Activated CD4-positive, alpha-beta memory T cell treated with anti-CD3 and anti-CD28 coated beads, Interleukin-2, amount 10 ng/mL, durations not matched to agents 7 days and 5 days (primary cell): ENCODE results near the gene FHDC1. TPM values are rescaled to one million over a fixed set of nuclear protein-coding genes. Genes with fewer than 3 reads are reported as not detected.
"Not testable (repeated sequence)": the region's sequence is repeated elsewhere in the genome, so short reads cannot be mapped to it uniquely, and the experiment has no call there.

Source experiments
- CTCF ChIA-PET: fragments of 350-600 bp; sonication (Branson Sonifier 250); formaldehyde crosslinking; loops from one replicate; lab custom pipeline; 2021; ENCODE audit warnings: antibody characterized with exemption, inconsistent platforms; lab: Charles Lee
- POLR2A ChIA-PET: fragments of 350-600 bp; sonication (Branson Sonifier 250); formaldehyde crosslinking; loops from one replicate; lab custom pipeline; 2021; ENCODE audit warnings: antibody characterized with exemption; lab: Charles Lee
- DNase-seq: peaks from one replicate; pipeline ENCODE4 v3.0.0-alpha.2; 2020
- H3K27ac Mint-ChIP-seq: one replicate; pipeline ENCODE4 v1.8.0; 2021; ENCODE audit warnings: mild to moderate bottlenecking, mixed read lengths
- H3K27me3 Mint-ChIP-seq: one replicate; pipeline ENCODE4 v1.8.0; 2021; ENCODE audit warnings: mixed read lengths
- H3K36me3 Mint-ChIP-seq: one replicate; pipeline ENCODE4 v1.8.0; 2021; ENCODE audit warnings: low read depth, mixed read lengths
- H3K4me1 Mint-ChIP-seq: one replicate; pipeline ENCODE4 v1.8.0; 2021; ENCODE audit warnings: mixed read lengths
- H3K4me3 Mint-ChIP-seq: one replicate; pipeline ENCODE4 v1.8.0; 2021; ENCODE audit warnings: mild to moderate bottlenecking, mixed read lengths
- H3K9me3 Mint-ChIP-seq: one replicate; pipeline ENCODE4 v1.8.0; 2021; ENCODE audit warnings: mixed read lengths
- total RNA-seq, 2 experiments: library from RNA; stranded (reverse); gene quantifications; one replicate each; pipeline ENCODE4 v1.2.3, GENCODE V29; 2021

FHDC1 gene, protein sequence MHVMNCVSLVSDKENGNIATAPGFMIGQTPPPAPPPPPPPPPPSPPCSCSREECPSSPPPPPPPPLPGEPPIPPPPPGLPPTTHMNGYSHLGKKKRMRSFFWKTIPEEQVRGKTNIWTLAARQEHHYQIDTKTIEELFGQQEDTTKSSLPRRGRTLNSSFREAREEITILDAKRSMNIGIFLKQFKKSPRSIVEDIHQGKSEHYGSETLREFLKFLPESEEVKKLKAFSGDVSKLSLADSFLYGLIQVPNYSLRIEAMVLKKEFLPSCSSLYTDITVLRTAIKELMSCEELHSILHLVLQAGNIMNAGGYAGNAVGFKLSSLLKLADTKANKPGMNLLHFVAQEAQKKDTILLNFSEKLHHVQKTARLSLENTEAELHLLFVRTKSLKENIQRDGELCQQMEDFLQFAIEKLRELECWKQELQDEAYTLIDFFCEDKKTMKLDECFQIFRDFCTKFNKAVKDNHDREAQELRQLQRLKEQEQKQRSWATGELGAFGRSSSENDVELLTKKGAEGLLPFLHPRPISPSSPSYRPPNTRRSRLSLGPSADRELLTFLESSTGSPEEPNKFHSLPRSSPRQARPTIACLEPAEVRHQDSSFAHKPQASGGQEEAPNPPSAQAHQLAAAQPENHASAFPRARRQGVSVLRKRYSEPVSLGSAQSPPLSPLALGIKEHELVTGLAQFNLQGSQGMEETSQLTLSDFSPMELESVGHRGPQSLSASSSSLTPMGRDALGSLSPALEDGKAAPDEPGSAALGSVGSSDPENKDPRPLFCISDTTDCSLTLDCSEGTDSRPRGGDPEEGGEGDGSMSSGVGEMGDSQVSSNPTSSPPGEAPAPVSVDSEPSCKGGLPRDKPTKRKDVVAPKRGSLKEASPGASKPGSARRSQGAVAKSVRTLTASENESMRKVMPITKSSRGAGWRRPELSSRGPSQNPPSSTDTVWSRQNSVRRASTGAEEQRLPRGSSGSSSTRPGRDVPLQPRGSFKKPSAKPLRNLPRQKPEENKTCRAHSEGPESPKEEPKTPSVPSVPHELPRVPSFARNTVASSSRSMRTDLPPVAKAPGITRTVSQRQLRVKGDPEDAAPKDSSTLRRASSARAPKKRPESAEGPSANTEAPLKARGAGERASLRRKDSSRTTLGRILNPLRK
- under 1 TPM; 0.05 to 0.15 TPM for total RNA-seq

DNA sequence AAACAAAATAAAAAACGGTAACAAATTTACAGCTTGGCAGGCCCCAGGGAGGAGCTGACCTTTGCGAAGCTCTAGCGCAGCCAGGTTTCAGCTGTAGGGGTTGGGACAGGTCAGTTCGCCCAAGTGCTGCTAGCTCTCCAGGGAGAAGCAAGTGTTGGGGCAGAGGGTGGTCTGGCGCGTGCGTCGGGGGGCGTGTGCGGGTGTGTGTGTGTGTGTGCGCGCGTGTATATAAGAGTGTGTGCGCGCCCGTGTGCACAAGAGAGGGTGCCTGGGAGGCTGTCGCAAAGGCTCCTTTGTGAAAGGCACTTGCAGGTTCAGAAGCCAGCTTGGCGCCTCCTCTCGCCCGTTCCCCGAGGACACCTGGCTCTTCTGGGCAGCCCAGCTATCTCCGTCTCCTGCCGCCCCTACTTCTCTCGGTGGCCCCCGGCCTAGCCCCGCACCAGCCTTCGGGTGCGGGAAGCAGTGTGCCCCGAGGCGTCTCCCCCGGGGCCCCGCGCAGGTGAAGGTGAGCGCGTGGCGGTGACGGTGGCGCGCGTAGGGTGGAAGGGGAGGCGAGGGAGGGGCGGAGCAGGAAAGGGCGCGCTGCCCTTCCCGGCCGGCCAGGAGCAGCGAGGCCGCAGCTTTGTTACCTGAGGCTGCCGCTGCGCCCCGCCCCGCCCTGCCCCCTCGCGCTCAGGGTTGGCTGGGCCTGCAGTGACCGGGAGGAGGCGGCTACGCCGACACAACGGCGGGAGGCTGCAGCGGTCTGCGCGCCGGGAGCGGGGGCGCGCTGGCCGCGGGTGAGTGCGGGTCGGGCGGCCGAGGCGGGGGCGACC, at the start of gene FHDC1:
FHDC1 (plus strand) TSS at position 693 of the 815 bp plus-strand sequence. CDS start 6,735 bp downstream, outside the sequence.
- H3K4me1 Mint-ChIP-seq, result peaks cover 20% of the 10 kb centered on the region
- POLR2A ChIA-PET, result no interaction called here
- H3K36me3 Mint-ChIP-seq, result no peaks in the 10 kb centered on the region
- H3K4me3 Mint-ChIP-seq, result peak within 1 kb of the TSS; percentile 61
- no peak within 1 kb of the TSS for H3K27ac Mint-ChIP-seq
- H3K27me3 Mint-ChIP-seq, result peaks cover 70% of the 10 kb centered on the region
- no peaks in the 10 kb centered on the region for H3K9me3 Mint-ChIP-seq
- DNase-seq, result no peak
- CTCF ChIA-PET, result interaction anchor here (1.5 kb wide), 1 partner anchor 192 kb away, joined by 5 read pairs; no protein-coding TSS in a partner anchor

DNA sequence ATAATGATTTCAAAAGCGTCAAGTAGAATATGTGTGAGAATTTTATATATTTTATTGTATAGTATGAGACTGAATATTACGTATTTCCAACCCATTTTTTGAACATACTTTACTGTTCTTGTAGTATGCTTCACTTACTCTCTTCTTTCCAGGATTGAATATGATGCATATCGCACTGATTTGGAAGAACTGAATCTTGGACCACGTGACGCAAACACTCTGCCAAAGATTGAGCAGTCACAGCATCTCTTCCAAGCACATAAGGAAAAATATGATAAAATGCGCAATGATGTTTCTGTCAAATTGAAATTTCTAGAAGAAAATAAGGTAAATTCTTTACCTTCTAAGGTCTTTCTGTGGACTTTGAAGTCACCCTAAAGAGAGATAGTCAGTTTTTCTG, 48.1 kb upstream of the FHDC1 start:
- Mint-ChIP-seq H3K4me1 (no peaks in the 10 kb centered on the region), H3K27ac (no peak overlapping the region), H3K27me3 (no peaks in the 10 kb centered on the region), H3K36me3 (peaks cover 9% of the 10 kb centered on the region), H3K4me3 (no peak overlapping the region), H3K9me3 (no peaks in the 10 kb centered on the region)
- POLR2A ChIA-PET, result no interaction called here
- DNase-seq, result no peak
- CTCF ChIA-PET, result no interaction called here

DNA sequence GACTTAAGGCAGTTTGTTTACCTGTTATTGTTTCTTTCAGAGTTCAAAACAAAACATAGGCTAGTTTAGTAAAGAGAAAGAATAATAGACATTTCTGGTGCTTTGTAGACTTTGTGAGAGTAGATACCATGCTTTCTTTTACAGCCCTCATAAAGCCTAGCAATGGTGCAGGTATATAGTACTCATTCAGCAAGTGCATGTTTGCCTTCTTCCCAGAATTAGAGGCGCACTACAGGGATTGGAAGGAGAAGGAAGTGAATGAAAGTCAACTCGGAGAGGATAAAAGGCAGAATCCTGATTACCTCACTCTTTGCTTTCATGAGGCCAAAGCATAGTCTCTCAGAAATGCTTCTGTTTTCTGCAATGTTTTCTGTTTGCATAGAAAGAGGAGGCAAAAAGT, 43.1 kb upstream of the FHDC1 start:
- ChIA-PET POLR2A (no interaction called here), CTCF (no interaction called here)
- no peak overlapping the region for H3K27ac Mint-ChIP-seq
- H3K4me1 Mint-ChIP-seq, result no peaks in the 10 kb centered on the region
- no peak for DNase-seq
- no peak overlapping the region for H3K4me3 Mint-ChIP-seq
- no peaks in the 10 kb centered on the region for H3K27me3 Mint-ChIP-seq
- H3K9me3 Mint-ChIP-seq, result no peaks in the 10 kb centered on the region
- H3K36me3 Mint-ChIP-seq, result peaks cover 13% of the 10 kb centered on the region

DNA sequence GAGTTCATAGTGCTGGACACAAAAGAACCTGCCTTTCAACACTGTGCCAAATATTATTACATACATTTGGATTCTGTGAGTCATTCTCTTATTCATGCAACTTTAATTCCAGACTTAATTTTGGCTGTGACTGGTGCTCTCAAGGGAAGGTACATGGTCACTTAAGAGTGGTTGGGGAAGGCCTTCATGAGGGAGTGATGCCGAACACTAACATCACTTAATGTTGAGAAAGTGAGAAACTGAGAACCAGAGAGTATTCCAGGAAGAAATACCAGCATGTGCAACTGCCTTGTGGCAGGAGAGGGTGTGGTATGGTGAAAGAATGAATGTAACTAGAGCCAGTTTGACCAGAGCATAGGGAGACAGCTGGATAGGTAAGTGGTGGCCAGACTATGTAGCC, 41.5 kb upstream of the FHDC1 start:
- no peak for DNase-seq
- no peak overlapping the region for H3K4me3 Mint-ChIP-seq
- POLR2A ChIA-PET, result no interaction called here
- H3K4me1 Mint-ChIP-seq, result peaks cover 2% of the 10 kb centered on the region
- CTCF ChIA-PET, result no interaction called here
- H3K9me3 Mint-ChIP-seq, result no peaks in the 10 kb centered on the region
- H3K27ac Mint-ChIP-seq, result no peak overlapping the region
- H3K36me3 Mint-ChIP-seq, result peaks cover 13% of the 10 kb centered on the region
- H3K27me3 Mint-ChIP-seq, result no peaks in the 10 kb centered on the region

DNA sequence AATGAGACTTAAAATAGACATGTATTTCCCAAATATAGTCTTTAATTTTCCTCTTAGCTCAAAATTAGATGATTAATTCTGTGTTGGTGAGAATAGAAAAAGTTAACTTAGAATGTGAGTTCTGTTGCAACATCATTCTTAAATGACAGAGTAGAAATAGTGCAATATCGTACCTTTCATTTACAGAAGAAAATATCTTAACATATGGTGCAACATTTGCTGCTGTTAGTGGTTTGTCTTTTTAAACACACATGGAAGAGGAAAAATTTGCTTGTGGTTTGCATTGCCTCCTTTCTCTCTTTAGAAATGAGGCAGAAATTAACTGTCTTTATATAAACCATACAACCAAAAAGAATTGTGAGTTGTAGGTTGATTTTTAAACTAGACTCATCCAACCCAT, 39.3 kb upstream of the FHDC1 start:
- H3K27me3 Mint-ChIP-seq, result no peaks in the 10 kb centered on the region
- no peak overlapping the region for H3K27ac Mint-ChIP-seq
- H3K4me3 Mint-ChIP-seq, result no peak overlapping the region
- H3K36me3 Mint-ChIP-seq, result peaks cover 8% of the 10 kb centered on the region
- no peaks in the 10 kb centered on the region for H3K9me3 Mint-ChIP-seq
- H3K4me1 Mint-ChIP-seq, result peaks cover 2% of the 10 kb centered on the region
- no peak for DNase-seq
- ChIA-PET CTCF (no interaction called here), POLR2A (no interaction called here)

DNA sequence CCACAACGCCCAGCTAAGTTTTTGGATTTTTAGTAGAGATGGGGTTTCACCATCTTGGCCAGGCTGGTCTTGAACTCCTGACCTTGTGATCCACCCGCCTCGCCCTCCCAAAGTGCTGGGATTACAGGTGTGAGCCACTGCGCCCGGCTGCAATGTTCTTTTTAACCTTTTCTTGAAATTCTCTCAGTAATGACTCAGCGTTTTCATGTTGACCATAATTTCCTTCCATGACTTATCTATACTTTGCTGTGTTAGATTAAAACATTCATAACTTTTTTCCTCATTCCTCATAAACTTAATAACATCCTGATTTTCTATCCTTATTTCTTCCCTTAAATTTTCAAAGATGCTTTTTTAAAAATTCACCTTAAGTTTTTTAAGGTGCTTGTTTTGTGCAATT, 38.0 kb upstream of the FHDC1 start:
- H3K4me1 Mint-ChIP-seq, CTCF ChIA-PET, H3K36me3 Mint-ChIP-seq, POLR2A ChIA-PET, DNase-seq, H3K27me3 Mint-ChIP-seq, H3K4me3 Mint-ChIP-seq, H3K9me3 Mint-ChIP-seq, H3K27ac Mint-ChIP-seq: not testable (repeated sequence)

DNA sequence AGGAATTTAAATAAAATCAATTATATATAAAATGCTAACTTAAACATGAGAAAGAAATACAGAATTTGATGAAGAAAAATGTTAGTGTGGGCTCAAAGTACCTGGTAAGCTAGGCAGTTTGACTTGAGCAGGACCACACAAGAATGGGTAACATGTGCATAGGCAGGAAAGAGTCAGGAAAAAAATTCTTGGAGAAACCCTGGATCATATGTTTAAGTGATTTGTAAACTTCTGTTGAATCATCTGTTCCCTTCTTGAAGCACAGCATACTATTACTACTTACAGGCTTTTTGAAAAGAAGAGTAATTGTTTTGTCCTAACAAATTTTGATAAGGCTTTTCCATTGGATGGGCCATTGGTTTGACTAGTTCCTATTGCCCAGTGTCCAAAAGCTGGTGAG, 37.5 kb upstream of the FHDC1 start:
- Mint-ChIP-seq H3K27me3 (no peaks in the 10 kb centered on the region), H3K9me3 (no peaks in the 10 kb centered on the region), H3K36me3 (peaks cover 4% of the 10 kb centered on the region), H3K4me1 (peaks cover 2% of the 10 kb centered on the region), H3K27ac (no peak overlapping the region), H3K4me3 (no peak overlapping the region)
- ChIA-PET CTCF (no interaction called here), POLR2A (no interaction called here)
- no peak for DNase-seq

DNA sequence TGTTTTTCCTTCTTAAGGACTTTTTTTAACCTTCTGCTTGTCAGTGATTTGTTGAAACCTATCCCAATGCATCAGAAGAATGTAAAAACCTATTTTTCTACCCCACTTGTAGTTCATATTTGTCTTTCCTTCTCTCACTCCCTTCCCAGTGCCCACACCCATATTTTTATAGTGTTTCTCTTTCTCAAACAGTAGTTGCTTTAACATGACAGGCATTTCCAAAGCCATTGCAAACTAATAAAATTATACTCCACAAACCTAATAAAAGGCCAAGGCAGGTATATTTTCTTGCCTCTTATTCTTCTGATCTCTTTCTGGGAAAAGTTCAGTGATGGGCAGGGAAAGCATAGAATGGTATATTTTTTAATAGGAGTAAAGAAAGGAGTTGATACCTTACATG, 35.7 kb upstream of the FHDC1 start:
- Mint-ChIP-seq H3K4me3 (no peak overlapping the region), H3K9me3 (no peaks in the 10 kb centered on the region)

DNA sequence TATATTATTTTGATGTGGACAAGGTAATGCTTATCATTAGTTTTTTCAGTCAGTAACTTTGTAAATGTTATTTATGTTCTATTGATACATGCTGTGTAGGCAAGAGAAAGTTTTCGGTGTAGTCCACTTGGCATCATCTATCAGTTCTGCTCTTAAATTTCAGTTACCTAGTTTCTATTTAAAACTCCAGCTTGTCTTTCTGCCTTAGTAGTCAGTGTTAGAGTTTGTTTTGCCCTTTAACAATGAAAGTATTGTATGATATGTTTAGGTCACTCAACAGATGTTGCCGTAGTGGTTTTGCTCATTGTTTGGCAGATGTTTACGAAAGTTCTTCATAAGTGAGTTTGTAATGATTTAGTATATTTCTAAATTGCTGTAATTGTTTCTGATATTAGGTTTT, 34.9 kb upstream of the FHDC1 start:
- ChIA-PET CTCF (no interaction called here), POLR2A (no interaction called here)
- no peak overlapping the region for H3K27ac Mint-ChIP-seq
- H3K4me3 Mint-ChIP-seq, result no peak overlapping the region
- H3K36me3 Mint-ChIP-seq, result peaks cover 5% of the 10 kb centered on the region
- peaks cover 2% of the 10 kb centered on the region for H3K4me1 Mint-ChIP-seq
- DNase-seq, result no peak
- no peaks in the 10 kb centered on the region for H3K27me3 Mint-ChIP-seq
- no peaks in the 10 kb centered on the region for H3K9me3 Mint-ChIP-seq

More for the DNA sequence above, 35.7 kb upstream of the FHDC1 start:
- no peak overlapping the region for H3K27ac Mint-ChIP-seq
- ChIA-PET CTCF (no interaction called here), POLR2A (no interaction called here)
- no peak for DNase-seq
- peaks cover 2% of the 10 kb centered on the region for H3K4me1 Mint-ChIP-seq
- H3K27me3 Mint-ChIP-seq, result no peaks in the 10 kb centered on the region
- H3K36me3 Mint-ChIP-seq, result peaks cover 3% of the 10 kb centered on the region

DNA sequence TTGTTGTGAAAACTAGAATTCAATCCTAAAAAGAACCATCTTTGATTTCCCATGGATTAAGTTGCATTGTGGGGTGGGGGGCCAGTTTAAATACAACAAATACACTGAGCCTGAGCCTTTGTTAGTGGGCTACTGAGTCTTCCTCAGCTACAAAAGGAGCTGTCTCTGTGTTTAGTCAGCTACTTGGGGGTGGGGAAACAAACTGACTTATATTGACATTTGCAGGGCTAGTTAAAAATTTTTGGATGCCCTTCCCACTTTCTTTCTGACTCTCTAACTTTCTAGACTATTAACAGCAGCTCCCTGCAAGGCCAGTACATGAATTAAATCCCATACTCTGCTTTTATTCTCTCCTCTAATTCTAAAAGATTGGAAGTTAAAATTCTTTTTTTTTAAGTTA, 32.5 kb upstream of the FHDC1 start:
- ChIA-PET POLR2A (no interaction called here), CTCF (interaction anchor here (0.9 kb wide), 1 partner anchor 11 kb away, joined by 3 read pairs; no protein-coding TSS in a partner anchor)
- Mint-ChIP-seq H3K27ac (no peak overlapping the region), H3K4me1 (no peaks in the 10 kb centered on the region), H3K36me3 (peaks cover 12% of the 10 kb centered on the region), H3K9me3 (no peaks in the 10 kb centered on the region), H3K4me3 (no peak overlapping the region), H3K27me3 (no peaks in the 10 kb centered on the region)
- no peak for DNase-seq

DNA sequence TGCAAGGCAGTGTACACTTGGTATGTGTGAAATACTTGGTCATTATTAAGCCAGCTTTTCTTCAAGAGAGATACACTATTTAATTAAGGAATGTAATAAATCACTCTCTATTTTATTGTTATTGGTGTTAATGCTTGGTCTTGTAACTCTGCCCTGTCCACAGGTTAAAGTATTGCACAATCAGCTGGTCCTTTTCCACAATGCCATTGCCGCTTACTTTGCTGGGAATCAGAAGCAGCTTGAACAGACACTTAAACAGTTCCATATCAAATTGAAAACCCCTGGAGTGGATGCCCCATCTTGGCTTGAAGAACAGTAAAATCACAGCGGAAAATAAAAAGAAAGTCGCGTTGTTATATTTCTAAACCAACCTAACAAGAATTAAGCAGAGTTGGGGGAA, 26.2 kb upstream of the FHDC1 start:
- CTCF ChIA-PET, result no interaction called here
- POLR2A ChIA-PET, result no interaction called here
- Mint-ChIP-seq H3K4me3 (no peak overlapping the region), H3K9me3 (no peaks in the 10 kb centered on the region), H3K27me3 (no peaks in the 10 kb centered on the region), H3K27ac (no peak overlapping the region), H3K36me3 (peaks cover 19% of the 10 kb centered on the region), H3K4me1 (no peaks in the 10 kb centered on the region)
- no peak for DNase-seq

DNA sequence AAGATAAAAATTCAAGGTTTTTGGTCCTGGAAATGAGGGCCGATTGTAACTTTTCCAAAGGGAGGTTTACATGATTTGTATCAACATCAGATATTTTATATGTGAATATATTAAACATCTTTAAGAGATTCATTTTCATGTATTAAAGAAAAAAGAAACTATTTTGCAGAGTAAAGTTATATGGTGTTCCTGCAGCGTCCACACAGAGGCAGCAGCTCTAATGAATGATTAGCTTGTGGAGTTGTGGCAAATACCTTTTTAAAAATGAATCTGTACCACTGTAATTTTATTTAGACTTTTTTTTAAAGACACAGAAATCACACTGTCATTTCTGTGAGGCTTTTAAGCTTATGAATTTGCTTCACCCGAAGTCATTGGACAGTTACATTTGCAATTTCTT, 25.6 kb upstream of the FHDC1 start:
- Mint-ChIP-seq H3K36me3 (peaks cover 19% of the 10 kb centered on the region), H3K4me3 (no peak overlapping the region), H3K27me3 (no peaks in the 10 kb centered on the region), H3K27ac (no peak overlapping the region), H3K4me1 (no peaks in the 10 kb centered on the region), H3K9me3 (no peaks in the 10 kb centered on the region)
- POLR2A ChIA-PET, result no interaction called here
- DNase-seq, result no peak
- CTCF ChIA-PET, result no interaction called here
